Renal pelvis (tissue), 12 donors: ENCODE data around the gene SGCB. TPM values are rescaled to one million over a fixed set of nuclear protein-coding genes. Genes with fewer than 3 reads are reported as not detected.
"Not testable (repeated sequence)": the region's sequence is repeated elsewhere in the genome, so short reads cannot be mapped to it uniquely, and the experiment has no call there.

ENCODE experiments used
- DNase-seq: peaks from one replicate; pipeline ENCODE4 v3.0.0-alpha.2; 2013
- long read RNA-seq, 16 experiments: transcript quantifications; one replicate each; lab custom pipeline, GENCODE V29; 2026
- polyA plus RNA-seq, 3 donors: library from polyadenylated mRNA; unstranded; fragments of 120-200 nt; gene quantifications; one replicate each; pipeline ENCODE4 v1.2.1, GENCODE V29; 2013; ENCODE audit not compliant: insufficient read length in 3 of 3

Gene SGCB, protein sequence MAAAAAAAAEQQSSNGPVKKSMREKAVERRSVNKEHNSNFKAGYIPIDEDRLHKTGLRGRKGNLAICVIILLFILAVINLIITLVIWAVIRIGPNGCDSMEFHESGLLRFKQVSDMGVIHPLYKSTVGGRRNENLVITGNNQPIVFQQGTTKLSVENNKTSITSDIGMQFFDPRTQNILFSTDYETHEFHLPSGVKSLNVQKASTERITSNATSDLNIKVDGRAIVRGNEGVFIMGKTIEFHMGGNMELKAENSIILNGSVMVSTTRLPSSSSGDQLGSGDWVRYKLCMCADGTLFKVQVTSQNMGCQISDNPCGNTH
- 10 to 100 TPM; 41.6 to 42.2 (median 42.2) TPM for polyA plus RNA-seq
- long read RNA-seq, donor 1, full-length matches to known transcripts: 27 of 34 reads
- long read RNA-seq, donor 1, partial matches to known transcripts: 7 of 34 reads
- long read RNA-seq, donor 1, other reads (novel, unspliced or antisense): 0 of 34 reads
- long read RNA-seq, donor 2, full-length matches to known transcripts: 37 of 47 reads
- long read RNA-seq, donor 2, partial matches to known transcripts: 5 of 47 reads
- long read RNA-seq, donor 2, other reads (novel, unspliced or antisense): 5 of 47 reads
- long read RNA-seq, donor 3, full-length matches to known transcripts: 28 of 40 reads
- long read RNA-seq, donor 3, partial matches to known transcripts: 12 of 40 reads
- long read RNA-seq, donor 3, other reads (novel, unspliced or antisense): 0 of 40 reads
- long read RNA-seq, donor 4, full-length matches to known transcripts: 23 of 28 reads
- long read RNA-seq, donor 4, partial matches to known transcripts: 5 of 28 reads
- long read RNA-seq, donor 4, other reads (novel, unspliced or antisense): 0 of 28 reads
- long read RNA-seq, donor 5, full-length matches to known transcripts: 9 of 9 reads
- long read RNA-seq, donor 5, partial matches to known transcripts: 0 of 9 reads
- long read RNA-seq, donor 5, other reads (novel, unspliced or antisense): 0 of 9 reads
- long read RNA-seq, donor 6, full-length matches to known transcripts: 31 of 39 reads
- long read RNA-seq, donor 6, partial matches to known transcripts: 8 of 39 reads
- long read RNA-seq, donor 6, other reads (novel, unspliced or antisense): 0 of 39 reads
- long read RNA-seq, donor 7, full-length matches to known transcripts: 25 of 32 reads
- long read RNA-seq, donor 7, partial matches to known transcripts: 7 of 32 reads
- long read RNA-seq, donor 7, other reads (novel, unspliced or antisense): 0 of 32 reads
- long read RNA-seq, donor 8, full-length matches to known transcripts: 18 of 18 reads
- long read RNA-seq, donor 8, partial matches to known transcripts: 0 of 18 reads
- long read RNA-seq, donor 8, other reads (novel, unspliced or antisense): 0 of 18 reads
- long read RNA-seq, donor 9, full-length matches to known transcripts: 37 of 44 reads
- long read RNA-seq, donor 9, partial matches to known transcripts: 7 of 44 reads
- long read RNA-seq, donor 9, other reads (novel, unspliced or antisense): 0 of 44 reads
- long read RNA-seq, donor 10, full-length matches to known transcripts: 35 of 43 reads
- long read RNA-seq, donor 10, partial matches to known transcripts: 0 of 43 reads
- long read RNA-seq, donor 10, other reads (novel, unspliced or antisense): 8 of 43 reads
- long read RNA-seq, donor 11, full-length matches to known transcripts: 19 of 19 reads
- long read RNA-seq, donor 11, partial matches to known transcripts: 0 of 19 reads
- long read RNA-seq, donor 11, other reads (novel, unspliced or antisense): 0 of 19 reads
- long read RNA-seq, donor 12, full-length matches to known transcripts: 34 of 41 reads
- long read RNA-seq, donor 12, partial matches to known transcripts: 0 of 41 reads
- long read RNA-seq, donor 12, other reads (novel, unspliced or antisense): 7 of 41 reads
- long read RNA-seq, donor 13, full-length matches to known transcripts: 10 of 15 reads
- long read RNA-seq, donor 13, partial matches to known transcripts: 5 of 15 reads
- long read RNA-seq, donor 13, other reads (novel, unspliced or antisense): 0 of 15 reads
- long read RNA-seq, donor 14, full-length matches to known transcripts: 51 of 93 reads
- long read RNA-seq, donor 14, partial matches to known transcripts: 33 of 93 reads
- long read RNA-seq, donor 14, other reads (novel, unspliced or antisense): 9 of 93 reads
- long read RNA-seq, donor 15, full-length matches to known transcripts: 34 of 72 reads
- long read RNA-seq, donor 15, partial matches to known transcripts: 31 of 72 reads
- long read RNA-seq, donor 15, other reads (novel, unspliced or antisense): 7 of 72 reads
- long read RNA-seq, donor 16, full-length matches to known transcripts: 31 of 70 reads
- long read RNA-seq, donor 16, partial matches to known transcripts: 33 of 70 reads
- long read RNA-seq, donor 16, other reads (novel, unspliced or antisense): 6 of 70 reads

DNA sequence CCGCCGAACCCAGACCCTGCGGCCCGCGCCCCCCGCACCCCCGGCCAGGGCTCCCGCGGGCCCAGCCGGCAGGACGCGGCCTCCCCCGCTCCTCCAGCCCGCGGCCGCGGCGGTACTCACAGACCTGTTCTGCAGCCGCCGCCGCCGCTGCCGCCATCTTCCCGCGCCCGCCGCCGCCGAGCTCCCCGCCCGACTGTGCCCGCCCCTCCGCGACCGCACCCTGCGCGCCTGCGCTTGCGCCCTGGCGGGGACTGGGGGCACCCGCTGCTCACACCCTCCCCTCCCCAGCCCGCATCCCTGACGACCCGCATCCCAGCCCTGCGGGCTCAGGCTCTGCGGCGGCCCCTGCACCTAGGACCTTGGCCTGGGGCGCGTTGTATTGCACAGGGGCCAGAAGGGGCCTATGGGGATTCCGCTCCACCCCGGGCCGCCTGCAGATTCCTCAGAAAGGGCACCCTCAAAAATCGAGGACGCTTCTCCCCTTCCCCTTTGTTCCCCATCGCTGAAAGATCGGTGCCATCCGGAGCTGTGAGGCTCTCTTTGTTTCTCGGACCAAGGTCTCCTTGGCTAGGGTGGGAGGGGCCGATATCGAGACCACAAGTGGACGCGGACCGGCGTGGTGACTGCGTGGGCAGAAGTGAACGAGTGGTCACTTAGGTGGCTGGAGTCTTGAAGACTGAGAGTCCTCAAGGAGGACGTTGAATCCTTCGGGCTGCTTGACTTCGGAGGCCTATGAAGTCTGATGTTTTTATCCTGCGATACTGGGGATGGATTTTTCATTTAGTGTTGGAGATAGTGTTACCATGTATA lies at the start of gene SGCB:
Gene SGCB (minus strand): TSS at position 197 of the 810 bp plus-strand sequence. CDS start 40 bp downstream, at position 157.
- DNase-seq: no peak

DNA sequence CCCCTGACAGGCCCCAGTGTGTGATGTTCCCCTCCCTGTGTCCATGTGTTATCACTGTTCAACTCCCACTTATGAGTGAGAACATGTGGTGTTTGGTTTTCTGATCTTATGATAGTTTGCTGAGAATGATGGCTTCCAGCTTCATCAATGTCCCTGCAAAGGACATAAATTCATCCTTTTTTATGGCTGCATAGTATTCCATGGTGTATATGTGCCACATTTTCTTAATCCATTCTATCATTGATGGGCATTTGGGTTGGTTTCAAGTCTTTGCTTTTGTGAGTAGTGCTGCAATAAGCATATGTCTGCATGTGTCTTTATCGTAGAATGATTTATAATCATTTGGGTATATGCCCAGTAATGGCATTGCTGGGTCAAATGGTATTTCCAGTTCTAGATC lies 48.3 kb upstream of the SGCB start:
- DNase-seq: not testable (repeated sequence)

DNA sequence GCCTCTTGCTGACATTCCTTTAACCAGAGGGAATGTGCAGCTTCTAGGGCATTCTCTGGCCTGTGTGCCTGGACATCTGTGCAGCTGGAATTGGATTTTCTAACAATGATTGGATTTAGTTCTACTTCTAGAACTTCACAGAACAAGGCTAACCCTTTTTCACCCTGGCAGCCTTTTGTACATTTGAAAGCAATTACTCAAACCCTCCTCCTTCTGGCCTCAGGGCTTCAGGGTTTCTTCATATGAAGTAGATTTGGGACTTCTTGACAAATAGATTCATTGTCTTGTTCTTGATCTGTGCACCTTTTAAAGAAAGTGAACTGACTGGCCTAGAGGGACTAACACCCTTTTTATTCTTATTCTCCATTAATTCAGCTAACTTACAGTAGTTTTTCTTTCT lies 43.1 kb upstream of the SGCB start:
- no peak for DNase-seq

DNA sequence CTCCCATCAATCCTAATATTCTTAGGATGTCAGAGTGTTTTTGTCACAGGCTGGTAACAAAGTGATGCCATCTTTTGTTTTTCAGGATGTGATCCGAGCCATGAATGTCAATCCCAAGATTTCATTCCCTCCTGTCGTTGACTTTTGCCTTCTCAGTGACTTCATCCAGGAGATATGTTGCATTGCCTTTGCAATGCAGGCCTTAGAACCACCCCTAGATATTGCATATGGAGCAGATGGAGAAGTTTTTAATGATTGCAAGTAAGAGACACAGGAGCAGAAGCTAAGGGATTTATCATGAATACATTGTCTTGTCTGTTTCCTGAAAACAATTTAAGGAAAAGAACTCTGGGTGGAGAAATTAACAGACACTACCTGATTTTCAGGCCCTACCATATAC lies 41.6 kb upstream of the SGCB start:
- no peak for DNase-seq

DNA sequence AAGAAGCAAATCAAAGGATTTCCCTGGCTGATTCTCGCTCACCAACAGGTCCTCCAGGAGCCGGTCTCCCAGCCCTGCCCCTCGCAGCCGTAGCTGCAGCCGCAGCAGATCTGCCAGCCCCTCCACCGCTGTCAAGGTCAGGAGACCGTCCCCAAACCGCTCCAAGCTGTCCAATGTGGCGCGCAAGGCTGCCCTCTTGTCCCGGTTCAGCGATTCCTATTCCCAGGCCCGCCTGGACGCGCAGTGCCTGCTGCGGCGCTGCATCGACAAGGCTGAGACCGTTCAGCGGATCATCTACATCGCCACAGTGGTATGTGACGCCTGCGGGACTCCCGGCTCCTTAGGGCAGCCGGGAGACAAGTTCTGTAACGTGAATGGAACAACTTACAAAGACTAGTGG lies 38.6 kb upstream of the SGCB start:
- DNase-seq: peak; percentile 31

DNA sequence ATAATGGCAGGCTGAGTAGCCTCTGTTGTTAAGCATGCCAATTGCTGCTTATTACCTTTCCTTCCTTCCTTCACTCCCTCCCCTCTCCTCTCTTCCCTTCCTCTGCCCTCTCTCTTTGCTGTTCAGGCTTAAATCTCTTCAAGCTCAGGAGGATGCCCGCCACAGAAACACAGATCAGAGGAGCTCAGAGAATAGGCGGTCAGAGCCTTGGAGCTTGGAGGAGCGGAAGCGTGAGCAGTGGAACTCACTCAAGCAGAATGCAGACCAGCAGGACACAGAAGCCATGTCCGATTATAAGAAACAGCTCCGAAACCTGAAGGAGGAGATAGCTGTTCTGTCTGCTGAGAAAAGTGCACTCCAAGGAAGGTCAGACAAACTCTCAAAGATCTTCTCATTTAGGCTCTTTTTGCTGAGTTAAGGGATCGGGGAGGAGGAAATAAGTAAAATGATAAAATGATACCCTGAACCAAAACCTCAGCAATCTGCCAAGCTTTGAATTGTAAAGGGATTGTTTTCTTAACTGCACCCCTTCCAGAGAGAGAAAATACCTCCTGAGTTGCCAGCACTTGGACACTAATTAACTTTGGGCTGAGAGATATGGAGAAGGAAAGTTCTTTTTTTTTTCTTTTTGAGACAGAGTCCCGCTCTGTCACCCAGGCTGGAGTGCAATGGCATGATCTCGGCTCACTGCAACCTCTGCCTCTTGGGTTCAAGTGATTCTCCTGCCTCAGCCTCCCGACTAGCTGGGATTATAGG lies 33.9 kb upstream of the SGCB start:
- DNase-seq: no peak

DNA sequence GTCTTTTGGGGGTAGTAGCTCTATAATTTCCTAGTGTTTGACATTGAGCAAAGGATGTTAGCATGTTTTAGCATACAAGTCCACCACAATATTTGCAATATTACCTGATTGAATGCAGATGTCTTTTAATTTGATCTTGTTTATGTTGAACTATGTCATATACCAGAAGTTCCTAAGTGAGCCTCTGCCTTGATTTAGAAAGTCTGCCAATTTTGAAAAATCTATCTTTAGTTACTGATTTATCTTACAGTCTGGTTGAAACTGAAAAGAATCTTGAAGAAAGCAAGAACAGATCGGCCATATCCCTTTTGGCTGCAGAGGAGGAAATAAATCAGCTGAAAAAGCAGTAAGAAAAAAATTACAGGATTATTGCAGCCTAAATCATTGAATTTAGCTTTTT lies 31.5 kb upstream of the SGCB start:
- DNase-seq: no peak

DNA sequence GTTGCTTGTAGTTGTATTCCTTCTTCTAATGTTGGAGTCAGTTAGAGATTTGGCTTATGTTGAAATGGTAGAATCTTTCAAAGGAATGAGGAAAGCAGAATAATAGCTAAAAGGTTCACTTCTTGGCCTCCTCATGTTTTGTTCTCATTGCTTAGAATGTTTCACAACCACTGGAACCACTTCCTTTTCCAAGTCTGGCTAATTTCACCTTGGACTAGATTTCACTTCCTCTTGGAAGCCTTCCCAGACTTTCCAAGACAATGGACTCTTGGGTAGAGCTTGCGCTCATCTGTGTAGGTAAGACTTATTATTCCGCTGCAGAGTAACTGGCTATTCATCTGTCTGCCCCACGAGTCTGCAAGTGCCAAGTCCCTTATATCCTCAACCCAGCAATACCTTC lies 21.3 kb upstream of the SGCB start:
- no peak for DNase-seq

DNA sequence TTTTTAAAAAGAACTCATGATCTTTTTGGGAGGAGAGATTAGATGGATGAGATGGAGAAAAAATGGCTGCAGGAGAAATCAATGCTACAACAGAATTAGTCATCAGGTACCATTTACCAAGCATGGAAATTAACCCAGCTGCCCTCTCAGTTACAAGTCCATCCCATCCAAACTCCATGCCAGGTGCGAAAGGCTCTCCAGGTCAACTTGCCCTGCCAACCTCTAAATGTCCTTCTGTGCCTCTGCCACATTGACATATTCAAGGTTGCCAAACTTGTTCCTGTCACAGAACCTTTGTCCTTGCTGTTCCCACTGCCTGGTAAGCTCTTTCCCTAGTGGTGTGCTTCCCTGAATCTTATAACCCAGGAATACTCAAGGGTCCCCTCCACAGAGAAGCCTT lies 20.2 kb upstream of the SGCB start:
- DNase-seq: no peak

DNA sequence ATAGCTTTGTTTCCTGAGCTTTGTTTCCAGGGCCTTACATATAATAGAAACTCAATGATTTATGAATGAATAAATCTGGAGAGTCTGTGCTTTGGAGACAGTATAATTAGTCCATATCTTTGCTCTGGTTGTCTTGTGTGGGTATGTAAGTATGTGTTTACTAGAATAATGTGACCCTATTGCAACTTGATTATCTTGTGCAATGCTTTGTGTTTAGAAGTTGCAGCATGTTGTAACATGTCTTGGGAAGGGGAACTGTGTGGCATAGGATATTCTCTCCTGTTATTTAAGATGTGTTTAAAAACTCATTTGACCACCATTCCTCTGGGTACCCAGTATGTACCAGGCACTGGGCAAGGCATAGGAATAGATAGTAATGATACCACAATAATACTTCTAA lies 19.1 kb upstream of the SGCB start:
- no peak for DNase-seq

DNA sequence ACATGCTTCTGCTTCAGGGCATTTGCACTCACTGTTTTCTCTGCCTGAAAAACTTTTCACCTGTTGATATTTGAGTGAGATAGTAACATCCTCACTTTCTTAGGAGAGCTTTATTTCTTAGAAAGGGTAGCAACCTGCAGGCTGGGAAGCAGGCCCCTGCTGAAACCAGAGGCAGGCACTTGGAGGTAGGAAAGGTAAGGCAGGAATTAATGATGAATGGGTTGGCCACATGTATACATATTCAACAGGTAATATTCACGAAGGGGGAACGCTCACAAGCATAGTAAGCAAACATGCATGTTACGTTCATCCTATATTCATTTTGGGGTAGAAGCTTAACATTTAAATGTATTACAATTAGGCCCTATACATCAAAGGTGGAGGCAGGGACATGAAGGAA lies 16.2 kb upstream of the SGCB start:
- no peak for DNase-seq

DNA sequence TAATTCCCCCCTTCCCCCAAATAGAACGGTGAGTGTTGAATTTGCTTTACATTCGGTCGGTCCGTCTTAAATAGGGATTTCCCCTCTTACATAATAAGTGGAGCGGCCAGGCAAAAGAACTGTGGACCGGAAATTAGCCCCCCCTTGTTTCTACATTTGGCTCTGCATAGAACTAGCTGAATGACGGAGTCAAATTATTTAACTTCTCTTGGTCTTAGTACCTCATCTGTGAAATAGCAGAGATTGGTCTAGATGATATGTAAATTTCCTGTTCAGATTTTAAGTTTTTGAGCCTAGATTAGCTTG lies 14.3 kb upstream of the SGCB start:
- DNase-seq: no peak

DNA sequence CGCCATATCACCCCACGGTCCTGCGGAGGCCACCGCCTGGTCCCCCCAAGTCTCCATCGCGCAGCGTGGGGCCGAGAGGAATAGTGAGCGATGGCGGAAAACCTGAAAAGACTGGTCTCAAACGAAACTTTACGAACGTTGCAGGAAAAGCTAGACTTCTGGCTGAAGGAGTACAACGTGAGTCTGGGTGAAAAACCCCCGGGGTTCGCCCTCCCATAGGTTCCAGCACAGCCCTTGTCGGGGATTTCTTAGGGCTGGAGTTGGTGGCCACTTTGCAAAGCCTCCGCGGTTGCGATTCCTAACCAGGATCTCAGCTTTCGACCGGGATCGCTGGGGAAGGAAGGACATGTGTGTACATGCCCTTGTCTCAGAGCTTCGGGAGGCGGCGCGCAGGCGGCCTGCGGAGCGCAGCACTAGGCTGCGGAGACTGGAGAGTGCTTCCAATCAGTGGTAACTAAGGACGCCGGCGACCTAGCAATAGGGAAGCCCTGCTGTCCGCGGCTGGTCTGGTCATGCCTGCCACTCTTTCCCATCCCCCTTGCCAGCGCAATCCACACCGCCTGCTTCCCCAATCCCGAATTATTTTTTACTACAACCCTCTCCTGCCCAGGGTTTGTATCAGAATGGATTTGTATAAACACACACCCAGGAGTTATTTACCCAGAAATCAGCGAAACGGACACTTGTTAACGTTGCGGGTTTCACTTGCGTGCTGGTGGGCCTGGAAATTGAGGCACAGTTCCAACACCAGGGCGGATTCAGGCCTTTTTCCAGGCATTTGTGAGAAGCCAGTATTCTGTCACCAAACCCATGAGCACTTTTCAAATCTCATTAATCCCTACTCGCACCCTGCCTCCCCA lies 13.7 kb upstream of the SGCB start:
- DNase-seq: peak; percentile 58

DNA sequence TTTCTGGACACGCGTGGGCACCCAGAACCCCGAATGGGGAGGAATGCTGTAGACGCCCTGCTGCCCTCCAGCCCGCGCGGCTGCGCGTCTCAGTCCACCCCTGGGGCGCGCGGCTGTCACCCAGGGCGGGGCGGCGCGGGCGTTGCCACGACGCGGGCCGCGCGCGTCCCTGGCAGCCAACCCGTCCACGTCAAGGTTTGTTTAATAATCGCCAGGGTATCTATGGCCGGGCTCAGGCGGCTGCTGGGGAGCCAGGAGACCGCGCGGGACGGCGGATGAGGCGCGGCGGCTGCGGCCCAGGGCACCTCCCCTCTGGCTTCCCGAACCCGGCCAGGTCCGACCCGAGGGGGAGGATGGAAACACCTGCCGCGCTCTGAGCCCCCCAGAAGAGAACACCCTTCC lies 13.1 kb upstream of the SGCB start, which contains the start of gene SPATA18:
Gene SPATA18 (plus strand): TSS at position 92 of the 402 bp plus-strand sequence. CDS start 401 bp downstream, outside the sequence.
- DNase-seq: no peak

DNA sequence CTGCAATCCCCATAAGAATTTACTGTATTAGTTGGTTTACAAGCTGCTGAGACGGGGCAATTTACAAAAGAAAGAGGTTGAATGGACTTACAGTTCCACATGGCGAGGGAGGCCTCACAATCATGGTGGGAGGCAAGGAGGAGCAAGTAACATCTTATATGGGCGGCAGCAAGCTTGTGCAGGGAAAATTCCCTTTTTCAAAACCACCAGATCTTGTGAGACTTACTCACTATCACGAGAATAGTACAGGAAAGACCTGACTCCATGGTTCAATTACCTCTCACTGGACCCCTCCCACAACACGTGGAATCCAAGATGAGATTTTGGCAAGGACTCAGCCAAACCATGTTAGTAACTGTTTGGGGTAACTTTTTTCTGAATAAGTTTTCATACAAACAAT lies 11.2 kb upstream of the SGCB start:
- DNase-seq: no peak

DNA sequence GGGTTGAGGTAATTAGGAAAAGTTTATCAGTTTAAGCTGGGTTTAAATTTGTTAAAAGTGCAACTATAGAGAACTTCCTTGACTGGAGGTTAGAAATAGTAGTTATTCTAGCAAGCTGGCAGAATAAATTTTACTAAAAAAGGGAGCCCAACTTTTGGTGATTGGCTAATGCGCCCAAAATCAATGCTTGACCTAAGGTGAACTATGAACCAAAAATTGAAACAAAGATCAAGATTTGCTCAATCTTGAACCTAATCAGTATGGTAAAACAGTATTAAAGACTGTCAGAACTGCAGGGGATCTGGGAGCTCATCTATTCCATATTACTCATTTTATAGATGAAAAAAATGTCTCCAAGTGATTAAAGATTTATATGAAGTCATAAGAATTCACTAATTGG lies 6.9 kb upstream of the SGCB start:
- no peak for DNase-seq

DNA sequence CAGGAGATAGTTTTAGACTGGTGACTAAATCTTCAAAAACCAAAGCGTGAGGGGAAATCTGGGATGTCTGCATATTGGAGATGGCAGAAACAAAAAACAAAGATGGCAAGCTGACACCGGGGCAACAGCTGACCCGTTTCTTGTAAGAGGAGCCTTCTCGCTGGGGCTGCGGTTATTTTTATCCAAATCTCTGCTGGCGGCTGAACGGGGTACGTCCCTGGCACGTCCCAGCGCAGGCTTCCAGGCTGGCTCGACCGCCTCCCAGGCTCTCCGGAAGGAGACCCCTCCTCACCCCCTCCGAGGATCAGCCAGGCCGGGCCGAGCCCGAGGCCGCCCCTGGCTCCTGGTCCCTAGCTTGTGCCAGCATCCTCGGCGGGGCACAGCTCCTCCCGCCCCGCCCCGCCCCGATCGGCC lies 403 bp downstream of the SGCB start:
- DNase-seq: no peak
